GM12801 (cell line): ENCODE results near the gene MAGIX.

Experiments used
- TF ChIP-seq, protein P1 (sequence below): IDR thresholded peaks from one replicate; pipeline ENCODE4 v1.5.1; 2011; ENCODE audit warnings: control low read depth; ENCODE audit not compliant: insufficient read length; ENCODE audit errors: extremely low read depth

Gene MAGIX

GRCh38 chrX:49137492-49137891 lies 25.1 kb upstream of the MAGIX start:
- TF ChIP-seq, protein P1, sequence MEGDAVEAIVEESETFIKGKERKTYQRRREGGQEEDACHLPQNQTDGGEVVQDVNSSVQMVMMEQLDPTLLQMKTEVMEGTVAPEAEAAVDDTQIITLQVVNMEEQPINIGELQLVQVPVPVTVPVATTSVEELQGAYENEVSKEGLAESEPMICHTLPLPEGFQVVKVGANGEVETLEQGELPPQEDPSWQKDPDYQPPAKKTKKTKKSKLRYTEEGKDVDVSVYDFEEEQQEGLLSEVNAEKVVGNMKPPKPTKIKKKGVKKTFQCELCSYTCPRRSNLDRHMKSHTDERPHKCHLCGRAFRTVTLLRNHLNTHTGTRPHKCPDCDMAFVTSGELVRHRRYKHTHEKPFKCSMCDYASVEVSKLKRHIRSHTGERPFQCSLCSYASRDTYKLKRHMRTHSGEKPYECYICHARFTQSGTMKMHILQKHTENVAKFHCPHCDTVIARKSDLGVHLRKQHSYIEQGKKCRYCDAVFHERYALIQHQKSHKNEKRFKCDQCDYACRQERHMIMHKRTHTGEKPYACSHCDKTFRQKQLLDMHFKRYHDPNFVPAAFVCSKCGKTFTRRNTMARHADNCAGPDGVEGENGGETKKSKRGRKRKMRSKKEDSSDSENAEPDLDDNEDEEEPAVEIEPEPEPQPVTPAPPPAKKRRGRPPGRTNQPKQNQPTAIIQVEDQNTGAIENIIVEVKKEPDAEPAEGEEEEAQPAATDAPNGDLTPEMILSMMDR: no peak

- TF ChIP-seq, protein P1: no peak
Observed at GRCh38 chrX:49139713-49140112, 22.8 kb upstream of the MAGIX start.

- TF ChIP-seq, protein P1: no peak
Observed at GRCh38 chrX:49147282-49147681, 15.3 kb upstream of the MAGIX start.

DNA sequence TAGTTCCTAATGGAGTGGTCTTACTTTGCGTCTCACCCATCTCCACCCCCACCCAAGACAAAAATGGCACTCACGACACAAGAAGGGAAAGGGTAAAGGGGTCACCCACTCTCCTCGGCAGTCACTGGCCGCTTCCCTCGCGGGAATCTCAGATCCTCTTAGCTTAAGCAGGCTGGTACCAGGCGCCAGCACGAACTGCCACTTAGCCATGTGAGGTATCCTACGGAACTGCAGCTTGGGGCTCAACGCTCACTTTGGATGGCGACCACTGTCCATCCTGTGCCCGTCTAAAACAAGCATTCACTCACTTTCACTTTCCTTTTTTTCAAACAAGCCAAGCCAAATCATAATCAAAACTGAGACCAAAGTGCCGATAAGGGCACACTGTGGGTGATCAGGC lies 14.6 kb upstream of the MAGIX start:
- TF ChIP-seq, protein P1: no peak

- TF ChIP-seq, protein P1: no peak
Observed at GRCh38 chrX:49153467-49153866, 9.1 kb upstream of the MAGIX start.

DNA sequence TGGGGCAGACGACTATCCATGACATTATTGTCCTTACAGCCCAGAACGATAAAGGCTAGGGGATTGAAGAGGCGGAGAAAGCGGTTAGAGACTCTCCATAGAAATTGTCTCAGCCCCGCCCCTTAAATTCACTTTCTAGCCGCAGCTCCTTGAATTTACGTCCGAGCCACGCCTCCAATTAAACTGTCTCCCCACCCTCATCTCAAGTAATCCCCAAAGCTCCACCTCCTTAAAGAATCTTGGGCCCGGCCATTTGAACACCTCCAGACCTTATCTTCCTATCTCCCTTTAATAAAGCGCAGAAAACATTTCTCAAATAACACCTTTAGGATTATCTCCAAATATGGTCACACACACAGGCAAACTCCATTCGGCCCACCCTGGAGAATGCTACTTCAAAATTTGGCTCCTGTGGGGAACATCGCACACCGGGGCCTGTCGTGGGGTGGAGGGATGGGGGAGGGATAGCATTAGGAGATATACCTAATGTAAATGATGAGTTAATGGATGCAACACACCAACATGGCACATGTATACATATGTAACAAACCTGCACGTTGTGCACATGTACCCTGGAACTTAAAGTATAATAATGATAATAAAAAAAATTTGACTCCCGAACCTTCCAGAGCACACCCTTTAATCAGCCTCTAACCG lies 7.2 kb upstream of the MAGIX start:
- TF ChIP-seq, protein P1: no peak

GRCh38 chrX:49155900-49156837 lies 6.4 kb upstream of the MAGIX start:
- TF ChIP-seq, protein P1: no peak
